ENCODE data around the gene LTBP2.
A peak's percentile ranks its signal among the peaks of the same experiment; 100 is the strongest.

The LTBP2 gene

GRCh38 chr14:74655599-74656395 is 43.8 kb upstream of the LTBP2 start:
- Mint-ChIP-seq H3K9me3 (no peaks in the 10 kb centered on the region), H3K27me3 (ENCODE audit: low read depth) (no peaks in the 10 kb centered on the region), H3K4me3 (no peak overlapping the region), H3K27ac (peak overlapping the region; percentile 72 to 76 (median 75)), H3K36me3 (ENCODE audit: low read depth) (peaks cover 22% of the 10 kb centered on the region), H3K4me1 (peaks cover 30% of the 10 kb centered on the region)
- no peak for TF ChIP-seq CTCF (IDR thresholded peaks at IDR 0.05; ENCODE audit: unreplicated experiment in 3 of 3)

- Mint-ChIP-seq H3K36me3 (ENCODE audit: low read depth) (peaks cover 17% of the 10 kb centered on the region), H3K4me3 (no peak overlapping the region), H3K4me1 (peaks cover 36% of the 10 kb centered on the region), H3K27ac (peak overlapping the region; percentile 72 to 79 (median 76)), H3K27me3 (ENCODE audit: low read depth) (no peaks in the 10 kb centered on the region), H3K9me3 (no peaks in the 10 kb centered on the region)
- no peak for TF ChIP-seq CTCF (IDR thresholded peaks at IDR 0.05; ENCODE audit: unreplicated experiment in 3 of 3)
Measured at GRCh38 chr14:74654931-74655330, 42.9 kb upstream of the LTBP2 start.

- H3K4me3 Mint-ChIP-seq = no peak overlapping the region
- H3K27me3 Mint-ChIP-seq (ENCODE audit: low read depth) = no peaks in the 10 kb centered on the region
- no peak for TF ChIP-seq CTCF (IDR thresholded peaks at IDR 0.05; ENCODE audit: unreplicated experiment in 3 of 3)
- peak overlapping the region in 2 of 3 experiments; percentile 61 to 76 for H3K27ac Mint-ChIP-seq
- H3K4me1 Mint-ChIP-seq = peaks cover 49% of the 10 kb centered on the region
- no peaks in the 10 kb centered on the region for H3K9me3 Mint-ChIP-seq
- H3K36me3 Mint-ChIP-seq (ENCODE audit: low read depth) = peaks cover 17% of the 10 kb centered on the region
Measured at GRCh38 chr14:74653386-74654138, 41.5 kb upstream of the LTBP2 start.

- H3K36me3 Mint-ChIP-seq (ENCODE audit: low read depth) = peaks cover 17% of the 10 kb centered on the region
- no peaks in the 10 kb centered on the region for H3K27me3 Mint-ChIP-seq (ENCODE audit: low read depth)
- no peak overlapping the region for H3K4me3 Mint-ChIP-seq
- peak overlapping the region in 1 of 3 experiments; percentile 46 for H3K27ac Mint-ChIP-seq
- no peak for TF ChIP-seq CTCF (IDR thresholded peaks at IDR 0.05; ENCODE audit: unreplicated experiment in 3 of 3)
- H3K4me1 Mint-ChIP-seq = peaks cover 59% of the 10 kb centered on the region
- H3K9me3 Mint-ChIP-seq = no peaks in the 10 kb centered on the region
Measured at GRCh38 chr14:74652541-74652940, 40.5 kb upstream of the LTBP2 start.

- no peak for TF ChIP-seq CTCF (IDR thresholded peaks at IDR 0.05; ENCODE audit: unreplicated experiment in 3 of 3)
- no peaks in the 10 kb centered on the region for H3K27me3 Mint-ChIP-seq (ENCODE audit: low read depth)
- H3K27ac Mint-ChIP-seq = peak overlapping the region in 2 of 3 experiments; percentile 39 to 99
- no peaks in the 10 kb centered on the region for H3K9me3 Mint-ChIP-seq
- peaks cover 65% of the 10 kb centered on the region for H3K4me1 Mint-ChIP-seq
- peaks cover 12% of the 10 kb centered on the region for H3K36me3 Mint-ChIP-seq (ENCODE audit: low read depth)
- H3K4me3 Mint-ChIP-seq = no peak overlapping the region
Measured at GRCh38 chr14:74650927-74651686, 39.1 kb upstream of the LTBP2 start.
